Esophagus squamous epithelium (tissue), 4 donors: Measurements from ENCODE around the gene PPARG.

Experiments used
- POLR2A ChIP-seq, 4 donors: fragments of 450-650 bp; IDR thresholded peaks; one replicate each; pipeline ENCODE4 v1.6.1; 2017; ENCODE audit warnings: antibody characterized with exemption in 4 of 4, mild to moderate bottlenecking in 4 of 4, moderate library complexity in 3 of 4
- TF ChIP-seq, protein P1 (sequence below), 6 experiments: fragments of 450-650 bp in 4 of 6; fragments of 200-600 bp in 2 of 6; sonication (generic) in 2 of 6; IDR thresholded peaks; one replicate each; pipeline ENCODE4 v1.5.1; 2016 to 2019; ENCODE audit warnings: antibody characterized with exemption in 6 of 6, mild to moderate bottlenecking in 4 of 6, moderate library complexity in 4 of 6

DNA sequence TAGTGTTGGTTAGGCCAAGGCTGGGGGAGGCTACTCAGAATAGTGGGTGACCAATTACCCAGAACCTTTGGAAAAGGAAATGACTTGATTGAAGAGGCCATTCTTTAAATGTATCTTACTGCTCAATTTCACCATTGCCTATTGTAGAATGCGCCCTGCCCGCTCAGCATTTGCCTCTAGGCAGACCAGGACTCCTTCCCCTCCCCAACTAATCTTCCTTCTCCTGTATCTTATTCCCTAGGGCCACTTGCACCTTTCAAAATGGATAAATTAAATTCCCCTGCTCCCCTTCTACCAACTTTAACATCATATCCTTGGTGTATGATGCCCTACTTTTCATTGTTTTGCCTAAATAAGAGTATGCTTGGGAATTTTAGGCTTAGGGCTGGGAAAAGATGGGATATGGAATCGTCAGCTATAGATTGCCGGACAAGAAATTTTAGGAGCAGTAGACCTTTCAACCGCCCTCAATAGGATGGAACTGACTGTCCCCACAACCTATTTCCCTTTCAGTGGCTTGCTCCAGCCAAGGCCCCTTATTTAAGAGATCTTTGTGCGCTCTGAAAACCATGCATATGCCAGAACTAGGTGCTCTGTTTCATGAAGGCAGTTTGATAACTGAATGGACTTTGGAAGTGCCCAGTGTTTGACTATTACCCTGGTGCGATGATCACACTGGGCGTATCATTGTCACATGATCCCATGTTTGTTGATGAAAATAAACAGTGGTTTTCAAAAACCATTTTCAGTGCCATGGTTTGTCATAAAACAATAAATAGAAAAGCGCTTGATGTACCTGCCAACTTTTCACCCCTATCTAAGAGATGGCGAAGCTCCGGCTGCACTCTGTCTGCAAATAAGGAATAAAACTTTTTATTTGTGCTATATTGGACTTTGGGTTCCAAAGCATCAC lies 121.1 kb downstream of the PPARG start:
- TF ChIP-seq, protein P1, sequence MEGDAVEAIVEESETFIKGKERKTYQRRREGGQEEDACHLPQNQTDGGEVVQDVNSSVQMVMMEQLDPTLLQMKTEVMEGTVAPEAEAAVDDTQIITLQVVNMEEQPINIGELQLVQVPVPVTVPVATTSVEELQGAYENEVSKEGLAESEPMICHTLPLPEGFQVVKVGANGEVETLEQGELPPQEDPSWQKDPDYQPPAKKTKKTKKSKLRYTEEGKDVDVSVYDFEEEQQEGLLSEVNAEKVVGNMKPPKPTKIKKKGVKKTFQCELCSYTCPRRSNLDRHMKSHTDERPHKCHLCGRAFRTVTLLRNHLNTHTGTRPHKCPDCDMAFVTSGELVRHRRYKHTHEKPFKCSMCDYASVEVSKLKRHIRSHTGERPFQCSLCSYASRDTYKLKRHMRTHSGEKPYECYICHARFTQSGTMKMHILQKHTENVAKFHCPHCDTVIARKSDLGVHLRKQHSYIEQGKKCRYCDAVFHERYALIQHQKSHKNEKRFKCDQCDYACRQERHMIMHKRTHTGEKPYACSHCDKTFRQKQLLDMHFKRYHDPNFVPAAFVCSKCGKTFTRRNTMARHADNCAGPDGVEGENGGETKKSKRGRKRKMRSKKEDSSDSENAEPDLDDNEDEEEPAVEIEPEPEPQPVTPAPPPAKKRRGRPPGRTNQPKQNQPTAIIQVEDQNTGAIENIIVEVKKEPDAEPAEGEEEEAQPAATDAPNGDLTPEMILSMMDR (IDR thresholded peaks at IDR 0.05) = no peak
- no peak for TF ChIP-seq POLR2A (IDR thresholded peaks at IDR 0.05)
